SK-N-SH (cell line): ENCODE measurements around the gene SAMD14. TPM values are rescaled to one million over a fixed set of nuclear protein-coding genes. Genes with fewer than 3 reads are reported as not detected.
A peak's percentile ranks its signal among the peaks of the same experiment; 100 is the strongest.

Source experiments
- CTCF ChIA-PET: fragments of 300-600, 350-600 bp; formaldehyde crosslinking; extraction: SDS; loops from one replicate; lab custom pipeline; 2021; lab: Yijun Ruan, JAX
- POLR2A ChIA-PET: fragments of 350-600 bp; sonication (Branson Sonifier 250); formaldehyde crosslinking; extraction: SDS; loops from one replicate; lab custom pipeline; 2020; ENCODE audit warnings: antibody characterized with exemption, inconsistent platforms; lab: Yijun Ruan, JAX
- DNase-seq: peaks from one replicate; pipeline ENCODE4 v3.0.0; 2012
- H2AFZ ChIP-seq: fragments of 200-600 bp; sonication (generic); 2 replicates; pipeline ENCODE4 v1.8.1; 2016; ENCODE audit warnings: antibody characterized with exemption, mild to moderate bottlenecking, low read depth
- H3F3A ChIP-seq: fragments of 200-600 bp; sonication (generic); replicated peaks from 2 replicates; pipeline ENCODE3; 2016; ENCODE audit warnings: antibody characterized with exemption, mild to moderate bottlenecking; ENCODE audit not compliant: insufficient read depth
- H3K27ac ChIP-seq, 2 experiments: fragments of 200-500 bp in 1 of 2; fragments of 200-600 bp in 1 of 2; sonication (Bioruptor generic) in 1 of 2; sonication (generic), shearing (Covaris generic) in 1 of 2; 2 replicates each; pipeline versions ENCODE4 v1.5.1 to v1.6.1; 2014 to 2016; ENCODE audit warnings: low read depth in 2 of 2, inconsistent platforms in 1 of 2, low read length in 1 of 2, mild to moderate bottlenecking in 1 of 2, mixed read lengths in 1 of 2
- H3K27me3 ChIP-seq: fragments of 200-600 bp; sonication (generic), shearing (Covaris generic); 2 replicates; pipeline ENCODE4 v1.6.1; 2016; ENCODE audit warnings: mixed run types; ENCODE audit not compliant: insufficient read depth
- H3K36me3 ChIP-seq, 2 experiments: fragments of 200-500 bp in 1 of 2; fragments of 200-600 bp in 1 of 2; sonication (Bioruptor generic) in 1 of 2; sonication (generic) in 1 of 2; replicated peaks in 1 of 2; 2 replicates each; pipeline versions ENCODE3 to v1.5.1; 2014 to 2016; ENCODE audit warnings: low read length in 1 of 2, mild to moderate bottlenecking in 1 of 2; ENCODE audit not compliant: insufficient read depth in 2 of 2, control insufficient read depth in 1 of 2
- H3K4me1 ChIP-seq, 2 experiments: fragments of 200-500 bp in 1 of 2; fragments of 200-600 bp in 1 of 2; sonication (Bioruptor generic) in 1 of 2; sonication (generic), shearing (Covaris generic) in 1 of 2; 2 replicates each; pipeline versions ENCODE4 v1.5.1 to v1.6.1; 2014 to 2016; ENCODE audit warnings: low read depth in 1 of 2, low read length in 1 of 2, mixed run types in 1 of 2; ENCODE audit not compliant: insufficient read depth in 2 of 2, control insufficient read depth in 1 of 2
- H3K4me2 ChIP-seq: fragments of 200-600 bp; sonication (generic), shearing (Covaris generic); 2 replicates; pipeline ENCODE4 v1.6.1; 2017; ENCODE audit warnings: mixed run types
- H3K4me3 ChIP-seq, 2 experiments: fragments of 200-500 bp in 1 of 2; fragments of 200-600 bp in 1 of 2; sonication (Bioruptor generic) in 1 of 2; sonication (generic), shearing (Covaris generic) in 1 of 2; 2 replicates each; pipeline versions ENCODE4 v1.5.1 to v1.8.1; 2014 to 2016; ENCODE audit warnings: low read depth in 2 of 2, inconsistent platforms in 1 of 2, low read length in 1 of 2, mild to moderate bottlenecking in 1 of 2, mixed read lengths in 1 of 2, moderate library complexity in 1 of 2
- H3K79me2 ChIP-seq: fragments of 200-600 bp; sonication (generic); 2 replicates; pipeline ENCODE4 v1.8.1; 2017; ENCODE audit warnings: mild to moderate bottlenecking; ENCODE audit not compliant: insufficient read depth
- H3K9ac ChIP-seq: fragments of 200-600 bp; sonication (generic); 2 replicates; pipeline ENCODE4 v1.6.1; 2017; ENCODE audit warnings: mixed run types
- H3K9me2 ChIP-seq: fragments of 200-600 bp; sonication (generic); 2 replicates; pipeline ENCODE4 v1.6.1; 2017; ENCODE audit warnings: mixed run types
- H3K9me3 ChIP-seq: fragments of 200-600 bp; sonication (generic); 2 replicates; pipeline ENCODE4 v1.6.1; 2017; ENCODE audit warnings: mixed run types, mild to moderate bottlenecking, moderate library complexity
- H4K20me1 ChIP-seq: fragments of 200-600 bp; sonication (generic); 2 replicates; pipeline ENCODE4 v1.6.1; 2017; ENCODE audit warnings: mild to moderate bottlenecking, mixed run types; ENCODE audit not compliant: insufficient read depth
- CHD2 ChIP-seq: fragments of 150-350 bp; IDR thresholded peaks from 2 replicates; pipeline ENCODE4 v1.6.1; 2018; ENCODE audit warnings: low read length; ENCODE audit not compliant: partially characterized antibody
- CTCF ChIP-seq: fragments of 200-600 bp; sonication (generic); IDR thresholded peaks from 2 replicates; pipeline ENCODE4 v1.6.1; 2017; ENCODE audit warnings: antibody characterized with exemption, mild to moderate bottlenecking, moderate library complexity
- ELF1 ChIP-seq: IDR thresholded peaks from 2 replicates; pipeline ENCODE4 v1.4.0; 2012
- EP300 ChIP-seq, 2 experiments: IDR thresholded peaks; 2 replicates each; pipeline versions ENCODE4 v1.4.0 to v1.6.1; 2012; ENCODE audit warnings: borderline replicate concordance in 1 of 2, low read depth in 1 of 2, low read length in 1 of 2
- GABPA ChIP-seq: IDR thresholded peaks from 2 replicates; pipeline ENCODE4 v1.4.0; 2012; ENCODE audit warnings: low read depth, mild to moderate bottlenecking
- GATA2 ChIP-seq: sonication (generic); formaldehyde crosslinking; IDR thresholded peaks from 2 replicates; pipeline ENCODE4 v1.5.0; 2020; ENCODE audit warnings: mild to moderate bottlenecking, missing genetic modification reagents
- JUND ChIP-seq: IDR thresholded peaks from 2 replicates; pipeline ENCODE4 v1.4.0; 2012
- MAX ChIP-seq: IDR thresholded peaks from 2 replicates; pipeline ENCODE4 v1.4.0; 2012; ENCODE audit warnings: low read depth
- MEF2A ChIP-seq: IDR thresholded peaks from 2 replicates; pipeline ENCODE4 v1.4.0; 2012; ENCODE audit warnings: low read depth, borderline replicate concordance
- MXI1 ChIP-seq: IDR thresholded peaks from 2 replicates; pipeline ENCODE4 v1.6.1; 2012; ENCODE audit warnings: mild to moderate bottlenecking, low read depth, low read length, improper control_type of control experiment
- NFIC ChIP-seq: IDR thresholded peaks from 2 replicates; pipeline ENCODE4 v1.4.0; 2012; ENCODE audit warnings: borderline replicate concordance
- POLR2AphosphoS5 ChIP-seq: IDR thresholded peaks from 2 replicates; pipeline ENCODE4 v1.6.1; 2012; ENCODE audit warnings: low read depth, low read length
- REST ChIP-seq: IDR thresholded peaks from 2 replicates; pipeline ENCODE4 v1.6.1; 2012; ENCODE audit warnings: mild to moderate bottlenecking, low read depth, low read length, moderate library complexity
- RFX5 ChIP-seq: IDR thresholded peaks from 2 replicates; pipeline ENCODE4 v1.6.1; 2012; ENCODE audit warnings: mild to moderate bottlenecking, improper control_type of control experiment, low read length
- RXRA ChIP-seq: IDR thresholded peaks from 2 replicates; pipeline ENCODE4 v1.4.0; 2012; ENCODE audit warnings: low read depth, mild to moderate bottlenecking, borderline replicate concordance
- SMC3 ChIP-seq: IDR thresholded peaks from 2 replicates; pipeline ENCODE4 v1.6.1; 2012; ENCODE audit warnings: low read depth, low read length, improper control_type of control experiment
- TCF12 ChIP-seq: IDR thresholded peaks from 2 replicates; pipeline ENCODE4 v1.4.0; 2012
- TEAD4 ChIP-seq: IDR thresholded peaks from 2 replicates; pipeline ENCODE4 v1.4.0; 2012; ENCODE audit warnings: mild to moderate bottlenecking, borderline replicate concordance; ENCODE audit not compliant: insufficient read depth
- YY1 ChIP-seq: IDR thresholded peaks from 2 replicates; pipeline ENCODE4 v1.4.0; 2012; ENCODE audit warnings: low read depth, mild to moderate bottlenecking
- WGBS: methylation state at CpG from one replicate; pipeline ENCODE4 v1.1.6; 2017; ENCODE audit warnings: low lambda C conversion rate; 5-methylcytosine and 5-hydroxymethylcytosine counted together
- polyA plus RNA-seq, 3 experiments: library from polyadenylated mRNA; depleted of rRNA; stranded (reverse); fragments of >200 nt; gene quantifications; 2 replicates each; pipeline ENCODE4 v1.2.3, GENCODE V29; 2012
- TF ChIP-seq, protein P1 (sequence below): IDR thresholded peaks from 2 replicates; pipeline ENCODE4 v1.4.0; 2012; ENCODE audit warnings: low read depth, borderline replicate concordance
- TF ChIP-seq, protein P2 (sequence below): fragments of 150-350 bp; IDR thresholded peaks from 2 replicates; pipeline ENCODE4 v1.6.1; 2016; ENCODE audit warnings: mild to moderate bottlenecking, low read depth, low read length

The SAMD14 gene
- polyA plus RNA-seq, 1 of the 3 experiments (the other 2 are of a cell fraction), result 3.4 TPM

- TF ChIP-seq MXI1 (peak; percentile 67; the same call in 1 of the 2 replicates), CHD2 (peak; percentile 90), GATA2 (CRISPR knock-in tag) (no peak), JUND (no peak), NFIC (0 out of 2 replicates have a peak, but pooled peaks have one; percentile 17), POLR2AphosphoS5 (peak; percentile 54; the same call in 1 of the 2 replicates), REST (no peak), YY1 (peak; percentile 65; the same call in 1 of the 2 replicates), TCF12 (peak; percentile 74)
- TF ChIP-seq, all 33 proteins: peak for 17
Measured at GRCh38 chr17:50151937-50152547, 22.1 kb upstream of the SAMD14 start (continued).

DNA sequence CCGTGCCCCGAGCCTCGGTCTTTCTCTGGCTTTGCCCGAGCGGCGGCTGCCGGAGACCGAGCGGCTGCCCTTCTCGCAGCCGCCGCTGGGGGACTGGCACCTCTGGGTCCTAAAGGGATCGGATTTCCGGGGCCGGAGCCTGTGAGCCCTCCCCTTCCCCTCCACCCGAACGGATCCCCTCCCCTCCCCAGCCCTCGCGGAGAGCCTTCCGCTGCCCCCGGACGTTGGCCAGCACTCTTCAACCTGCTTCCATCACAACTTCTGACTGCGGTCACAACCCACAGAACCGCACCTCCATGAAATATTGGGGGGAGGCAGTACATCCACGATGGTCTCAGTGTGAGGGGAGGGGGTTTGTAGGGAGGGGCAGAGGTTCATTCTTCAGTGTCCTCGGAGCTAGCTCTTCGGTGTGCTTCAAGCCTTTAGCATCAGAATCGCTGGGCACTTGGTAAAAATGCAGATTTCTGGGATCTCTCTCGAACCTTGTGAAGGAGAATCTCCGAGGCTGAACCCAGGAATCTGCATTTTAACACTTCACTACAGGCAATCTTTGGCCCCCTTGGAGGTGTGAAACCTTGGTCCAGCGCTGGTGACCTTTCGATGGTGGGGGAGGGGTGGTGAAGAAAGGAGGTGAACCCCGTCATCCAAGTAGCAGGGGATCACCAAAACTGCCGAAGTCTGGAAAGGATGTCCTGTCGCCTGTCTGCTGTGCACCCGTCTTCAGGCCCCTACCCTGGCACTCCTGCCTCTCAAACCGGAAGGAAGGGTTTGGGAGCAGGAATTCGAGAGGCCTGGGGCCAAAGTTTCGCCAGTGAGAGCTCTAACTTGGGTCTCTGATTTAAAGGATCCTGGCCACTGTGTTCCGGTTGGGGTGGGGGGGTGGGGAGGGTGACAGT is 21.3 kb upstream of the SAMD14 start:
- peaks cover 45% of the 10 kb centered on the region for H3K79me2 ChIP-seq
- H3K9me3 ChIP-seq, result no peaks in the 10 kb centered on the region
- H3K4me3 ChIP-seq, result peak overlapping the region; percentile 66 to 81
- peak; percentile 99 for DNase-seq
- peak overlapping the region; percentile 74 to 98 for H3K27ac ChIP-seq
- H3K9ac ChIP-seq, result peak overlapping the region; percentile 92; the same call in 1 of the 2 replicates
- no peaks in the 10 kb centered on the region for H3K9me2 ChIP-seq
- no peaks in the 10 kb centered on the region for H3K27me3 ChIP-seq
- H3K4me1 ChIP-seq, result peaks cover 39 to 60% of the 10 kb centered on the region in 2 experiments; a peak in 3 of 4 replicates
- POLR2A ChIA-PET, result interaction anchor here (0.5 to 2.5 kb wide), 12 partner anchors 8 to 206 kb away, joined by 3 to 30 read pairs (median 4); partner anchors contain the start of gene PDK2
- peaks cover 27% of the 10 kb centered on the region for H3F3A ChIP-seq
- H4K20me1 ChIP-seq, result peaks cover 30% of the 10 kb centered on the region
- under 1% methylated on average over 28 of the region's 40 CpGs for WGBS
- CTCF ChIA-PET, result interaction anchor here (0.8 to 12.8 kb wide), 29 partner anchors 10 to 321 kb away, joined by 3 to 169 read pairs (median 7); partner anchors contain the start of genes COL1A1, ITGA3, PDK2 and SAMD14
- H2AFZ ChIP-seq, result peak overlapping the region; percentile 37; the same call in 1 of the 2 replicates
- H3K4me2 ChIP-seq, result peak overlapping the region; percentile 97
- peaks cover 0 to 11% of the 10 kb centered on the region in 2 experiments for H3K36me3 ChIP-seq
- TF ChIP-seq, protein P1, sequence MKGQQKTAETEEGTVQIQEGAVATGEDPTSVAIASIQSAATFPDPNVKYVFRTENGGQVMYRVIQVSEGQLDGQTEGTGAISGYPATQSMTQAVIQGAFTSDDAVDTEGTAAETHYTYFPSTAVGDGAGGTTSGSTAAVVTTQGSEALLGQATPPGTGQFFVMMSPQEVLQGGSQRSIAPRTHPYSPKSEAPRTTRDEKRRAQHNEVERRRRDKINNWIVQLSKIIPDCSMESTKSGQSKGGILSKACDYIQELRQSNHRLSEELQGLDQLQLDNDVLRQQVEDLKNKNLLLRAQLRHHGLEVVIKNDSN, result no peak
- TF ChIP-seq TEAD4, result no peak
- no peak for TF ChIP-seq SMC3
- no peak for TF ChIP-seq MEF2A
- TF ChIP-seq NFIC, result peak; percentile 32; the same call in 1 of the 2 replicates
- TF ChIP-seq EP300 (IDR thresholded peaks at IDR 0.05; ENCODE audit: borderline replicate concordance in 1 of 2, low read depth in 1 of 2, low read length in 1 of 2), result peak in 1 of 2 experiments; percentile 34; a peak in 1 of 4 replicates
- peak; percentile 63 for TF ChIP-seq CTCF
- peak; percentile 40; the same call in 1 of the 2 replicates for TF ChIP-seq RFX5
- TF ChIP-seq RXRA, result no peak
- TF ChIP-seq MAX, result no peak; the same call in 1 of the 2 replicates
- TF ChIP-seq, protein P2, sequence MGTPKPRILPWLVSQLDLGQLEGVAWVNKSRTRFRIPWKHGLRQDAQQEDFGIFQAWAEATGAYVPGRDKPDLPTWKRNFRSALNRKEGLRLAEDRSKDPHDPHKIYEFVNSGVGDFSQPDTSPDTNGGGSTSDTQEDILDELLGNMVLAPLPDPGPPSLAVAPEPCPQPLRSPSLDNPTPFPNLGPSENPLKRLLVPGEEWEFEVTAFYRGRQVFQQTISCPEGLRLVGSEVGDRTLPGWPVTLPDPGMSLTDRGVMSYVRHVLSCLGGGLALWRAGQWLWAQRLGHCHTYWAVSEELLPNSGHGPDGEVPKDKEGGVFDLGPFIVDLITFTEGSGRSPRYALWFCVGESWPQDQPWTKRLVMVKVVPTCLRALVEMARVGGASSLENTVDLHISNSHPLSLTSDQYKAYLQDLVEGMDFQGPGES, result no peak
- no peak for TF ChIP-seq YY1
- peak; percentile 80 for TF ChIP-seq GABPA
- TF ChIP-seq ELF1, result peak; percentile 73
